Activated T-cell treated with anti-CD3 and anti-CD28 coated beads, Interleukin-2, amount 50 U/mL, for 48 hours (primary cell): ENCODE data around the gene GFRA1.

Source experiments
- DNase-seq, 2 experiments: peaks; one replicate each; pipeline ENCODE4 v3.0.0-alpha.2; 2020

Gene GFRA1

DNA sequence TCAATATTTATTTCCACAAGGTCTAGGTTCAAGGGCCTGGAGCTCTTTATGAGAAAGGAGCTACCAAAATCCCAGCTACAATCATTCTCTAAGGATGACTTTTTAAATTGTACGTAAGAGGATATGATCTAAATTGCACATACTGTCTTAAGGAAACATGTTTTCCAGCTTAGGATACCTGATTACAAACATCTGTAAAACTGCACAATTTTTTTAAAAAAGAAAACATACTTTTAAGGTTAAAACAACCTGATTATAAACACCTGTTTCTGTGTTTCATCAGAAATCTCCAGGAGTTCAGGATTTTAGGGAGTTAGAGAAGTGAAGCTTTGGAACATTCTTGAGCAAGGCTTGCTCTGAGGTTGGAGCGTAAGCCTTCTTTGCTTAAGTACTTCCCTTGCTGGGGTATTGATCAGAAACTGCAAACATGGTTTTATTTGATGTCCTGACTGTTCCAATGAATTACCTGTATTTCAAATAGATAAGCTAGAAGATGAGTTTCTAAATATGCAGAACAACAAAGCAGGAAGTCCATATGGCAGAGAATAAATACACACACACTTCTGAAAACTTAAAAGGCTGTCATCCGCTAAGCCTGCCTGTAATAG lies 248.6 kb downstream of the GFRA1 start:
- no peak for DNase-seq

DNA sequence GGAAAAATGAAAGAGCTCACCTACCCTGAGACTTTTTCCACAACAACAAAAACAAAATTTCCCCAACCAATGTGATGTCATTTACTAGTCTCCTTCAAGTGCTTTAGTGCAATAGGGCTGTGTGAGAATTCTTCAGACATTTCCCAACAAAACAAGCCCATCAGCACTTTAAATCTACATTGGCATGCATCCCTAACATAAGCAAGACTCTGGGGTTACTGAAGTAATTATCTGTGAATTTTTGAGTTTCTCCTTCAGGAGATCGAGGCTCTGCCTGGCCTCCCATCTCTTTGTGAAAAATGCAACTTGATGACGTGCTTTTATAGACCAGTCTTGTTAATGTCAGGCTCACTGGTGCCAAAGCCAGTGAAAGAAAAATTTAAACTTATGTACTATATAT lies 255.6 kb downstream of the GFRA1 start:
- DNase-seq, result no peak

DNA sequence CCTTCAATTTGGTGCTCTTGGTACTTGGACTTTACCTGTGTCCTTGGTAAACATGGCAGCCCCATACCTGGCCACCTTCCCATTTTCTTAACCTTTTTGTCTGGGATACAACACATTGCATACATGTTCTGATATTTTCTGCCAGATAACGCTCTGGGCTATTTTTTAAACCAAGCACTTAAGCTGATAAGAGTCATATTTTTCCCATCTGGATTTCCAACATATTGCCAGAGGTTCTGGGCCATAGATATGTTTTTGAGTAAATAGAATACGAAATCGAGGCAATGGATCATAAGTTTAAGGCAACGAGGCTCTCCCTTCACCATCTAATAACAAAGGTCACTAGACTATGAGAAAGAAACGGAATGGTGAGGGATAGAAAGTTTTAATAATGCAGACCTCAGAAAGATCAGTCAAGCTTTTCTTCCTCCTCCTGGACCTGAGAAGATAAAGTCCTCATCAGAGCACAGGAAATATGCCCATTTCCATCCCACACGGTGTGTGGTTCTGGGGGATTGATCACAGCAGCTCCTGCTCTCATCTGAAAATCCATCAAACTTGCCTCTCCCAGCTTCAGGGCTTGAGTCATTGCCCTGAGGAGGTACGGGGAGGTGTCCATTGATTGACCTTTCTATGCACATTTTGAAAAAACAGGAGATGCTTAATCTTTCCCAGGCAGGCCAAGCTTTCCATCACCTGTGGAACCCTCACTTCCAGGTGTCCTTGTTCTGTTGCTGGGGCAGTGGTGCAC lies 257.2 kb downstream of the GFRA1 start:
- no peak for DNase-seq

DNA sequence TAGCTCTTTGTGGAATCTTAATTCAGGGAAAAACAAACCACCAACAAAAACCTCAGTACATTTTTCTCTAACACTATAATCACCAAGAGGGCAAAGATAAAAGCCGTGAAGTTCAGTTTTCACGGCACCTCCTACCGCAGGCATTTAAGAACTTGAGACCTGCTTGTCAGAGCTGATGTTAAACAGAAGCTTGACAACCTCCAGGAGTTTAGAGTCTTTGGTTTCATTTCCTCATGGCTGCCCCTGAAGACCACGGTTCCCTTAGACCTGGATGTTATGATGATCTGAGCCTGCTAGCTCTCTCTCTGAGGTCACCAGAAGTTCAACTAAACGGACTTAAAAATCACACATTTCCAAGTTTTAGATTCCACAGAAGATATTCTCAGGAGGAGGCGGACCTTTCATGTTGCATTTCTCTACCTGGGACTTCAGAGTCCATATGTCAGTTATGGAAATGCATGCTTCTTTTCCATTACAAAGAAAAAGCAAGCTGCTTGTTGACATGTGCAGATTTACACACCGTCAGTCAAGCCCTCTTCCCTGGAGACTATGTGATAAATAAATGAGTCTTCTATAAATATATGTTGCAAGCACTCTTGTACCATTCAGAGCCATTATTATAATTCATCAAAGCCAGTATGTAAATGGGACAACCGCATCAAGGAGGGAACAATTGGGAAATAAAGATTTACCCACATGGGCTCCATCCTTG lies 258.0 kb downstream of the GFRA1 start:
- no peak for DNase-seq

DNA sequence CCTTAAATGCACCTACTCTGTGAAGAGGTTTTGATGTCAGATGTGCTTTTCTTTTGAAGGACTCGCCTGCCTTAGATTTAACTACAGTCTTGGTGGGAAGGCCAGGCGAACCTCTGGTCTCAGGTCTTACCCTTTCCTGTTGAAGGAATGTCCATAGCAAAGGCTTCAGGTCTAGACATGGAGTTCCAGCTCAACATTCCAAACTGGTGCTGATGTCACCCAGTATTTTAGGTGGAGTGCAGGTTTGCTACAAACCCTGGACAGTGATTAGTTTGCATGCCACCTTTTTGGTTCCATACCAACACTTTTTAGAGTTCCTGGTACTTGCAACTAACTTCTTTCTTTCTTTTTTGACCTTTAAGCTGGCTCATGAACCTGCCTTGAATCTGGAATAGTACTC lies 258.7 kb downstream of the GFRA1 start:
- DNase-seq, result no peak

DNA sequence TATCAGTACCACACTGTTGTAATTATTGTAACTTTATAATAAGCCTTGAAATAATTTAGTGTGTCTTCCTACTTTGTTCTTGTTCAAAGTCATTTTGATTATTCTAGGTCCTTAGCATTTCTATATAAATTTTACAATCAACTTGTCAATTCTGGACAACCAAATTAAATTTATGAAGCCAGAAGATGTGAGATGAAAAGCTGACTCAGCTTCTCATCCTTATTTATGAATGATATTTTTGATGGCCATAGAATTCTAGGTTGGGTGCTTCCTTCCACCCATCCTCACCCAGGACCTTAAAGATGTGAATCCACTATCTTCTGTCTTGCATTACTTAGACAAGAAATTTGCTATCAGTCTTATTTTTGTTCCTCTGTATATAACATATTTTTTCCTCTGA lies 261.1 kb downstream of the GFRA1 start:
- no peak for DNase-seq

DNA sequence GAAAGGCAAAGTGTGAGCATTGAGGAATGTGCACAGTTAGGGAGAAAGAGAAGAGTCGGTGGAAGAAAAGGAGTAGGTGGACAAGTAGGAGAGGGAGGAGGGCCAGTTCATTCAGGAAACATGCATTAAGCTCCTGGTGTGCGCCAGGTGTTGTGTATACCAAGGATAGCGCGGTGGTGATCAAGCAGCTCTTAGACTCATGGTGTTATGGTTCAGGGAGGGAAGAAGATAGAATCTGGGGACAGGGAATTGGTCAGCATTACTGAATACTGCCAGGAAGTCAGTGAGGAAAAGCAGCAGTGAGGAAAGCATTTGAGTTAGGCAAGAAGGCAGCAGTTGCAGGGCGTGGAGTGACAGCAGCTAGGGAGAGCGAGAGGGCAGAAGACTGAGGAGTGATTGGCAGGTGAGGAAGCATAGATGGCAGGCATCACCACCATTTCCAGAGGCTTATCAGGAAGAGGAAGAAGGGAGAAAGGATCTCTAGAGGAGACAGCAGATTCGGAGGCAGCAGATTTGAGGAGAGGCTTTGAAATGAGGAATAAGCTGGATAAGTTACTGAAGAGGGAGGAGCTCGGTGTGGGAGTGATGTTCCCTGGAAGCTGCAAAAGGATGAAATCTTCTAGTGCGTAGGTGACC lies 265.6 kb downstream of the GFRA1 start:
- DNase-seq, result no peak
